Colonic mucosa (tissue), 4 donors: Measurements from ENCODE around the gene TDP1. TPM values are rescaled to one million over a fixed set of nuclear protein-coding genes. Genes with fewer than 3 reads are reported as not detected.

Source experiments
- DNase-seq: peaks from one replicate; pipeline ENCODE4 v3.0.0-alpha.2; 2020
- H3K27ac ChIP-seq: fragments of 200-600 bp; one replicate; pipeline ENCODE4 v1.8.0; 2021
- H3K27me3 ChIP-seq: fragments of 200-600 bp; one replicate; pipeline ENCODE4 v1.8.0; 2021
- H3K36me3 ChIP-seq: fragments of 200-600 bp; one replicate; pipeline ENCODE4 v1.8.0; 2021
- H3K4me1 ChIP-seq: fragments of 200-600 bp; one replicate; pipeline ENCODE4 v1.8.0; 2021; ENCODE audit warnings: mild to moderate bottlenecking
- H3K4me3 ChIP-seq: fragments of 200-600 bp; one replicate; pipeline ENCODE4 v1.8.0; 2021
- H3K9ac ChIP-seq, 2 donors: one replicate each; pipeline ENCODE4 v1.7.0; 2013; ENCODE audit warnings: control low read depth in 2 of 2, low read depth in 2 of 2, low read length in 2 of 2
- H3K9me3 ChIP-seq: fragments of 200-600 bp; one replicate; pipeline ENCODE4 v1.8.0; 2021
- intact Hi-C: fragments of 100-400 bp; cut with DNase I; formaldehyde crosslinking; loops from one replicate; pipeline ENCODE4 v1.14.1; 2022
- total RNA-seq, 2 donors: library from RNA; stranded (reverse); fragmentation: NEBNext Ultra II Directional in 1 of 2; extraction: Animal tissue kit (Norgen Biotek cat#: 25700) in 1 of 2; gene quantifications; one replicate each; pipeline ENCODE4 v1.2.1, GENCODE V29; 2021
- TF ChIP-seq, protein P1 (sequence below): fragments of 200-600 bp; IDR thresholded peaks from one replicate; pipeline ENCODE4 v1.8.0; 2022; ENCODE audit warnings: antibody characterized with exemption, mild to moderate bottlenecking
- donor health status: healthy.
- donor health status: DM: no; HTN: no; CAD: no.
- donor health status: DM: no; HTN: no; CAD: no.

The TDP1 gene
- total RNA-seq, 2 donors from 2014 or later, result 20.0 to 33.3 TPM

DNA sequence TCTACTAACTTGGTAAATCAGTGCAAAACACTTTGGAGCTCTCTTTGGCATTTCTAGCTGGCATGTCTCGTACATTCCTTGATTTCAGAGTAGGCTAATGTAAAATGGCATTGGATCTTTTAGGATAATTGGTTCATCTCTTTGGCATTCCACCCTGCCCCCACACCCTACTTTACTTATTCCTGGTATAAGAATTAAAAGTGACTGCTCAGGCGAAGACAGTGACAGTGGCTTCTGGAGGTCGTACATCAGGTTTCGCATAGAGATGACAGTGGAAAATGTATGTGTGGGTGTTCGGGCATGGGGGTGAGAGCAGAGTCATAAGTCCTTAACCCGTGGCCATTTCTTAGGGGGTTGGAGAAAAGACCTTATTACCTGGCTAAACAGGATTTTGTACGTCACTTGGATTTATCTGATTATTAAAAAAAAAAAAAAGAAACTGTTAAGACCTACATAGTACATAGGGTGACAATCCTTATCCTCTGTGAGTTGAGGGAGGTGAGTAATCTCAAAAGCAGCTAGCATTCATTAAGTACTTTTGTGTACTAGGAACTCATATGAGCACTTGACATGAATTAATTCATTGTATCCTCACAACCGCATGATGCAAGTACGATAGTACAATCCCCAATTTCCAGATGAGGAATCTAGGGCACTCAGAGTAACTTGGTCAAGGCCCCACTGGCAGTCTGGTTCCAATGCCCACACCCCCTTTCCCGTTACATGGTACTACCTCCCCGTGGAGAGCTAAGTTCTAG lies 83.7 kb downstream of the TDP1 start:
- no peaks in the 10 kb centered on the region for H3K9me3 ChIP-seq
- intact Hi-C loops, result no loop called here
- H3K9ac ChIP-seq, result no peak overlapping the region
- H3K4me3 ChIP-seq, result no peak overlapping the region
- no peaks in the 10 kb centered on the region for H3K36me3 ChIP-seq
- H3K27ac ChIP-seq, result no peak overlapping the region
- no peaks in the 10 kb centered on the region for H3K4me1 ChIP-seq
- TF ChIP-seq, protein P1, sequence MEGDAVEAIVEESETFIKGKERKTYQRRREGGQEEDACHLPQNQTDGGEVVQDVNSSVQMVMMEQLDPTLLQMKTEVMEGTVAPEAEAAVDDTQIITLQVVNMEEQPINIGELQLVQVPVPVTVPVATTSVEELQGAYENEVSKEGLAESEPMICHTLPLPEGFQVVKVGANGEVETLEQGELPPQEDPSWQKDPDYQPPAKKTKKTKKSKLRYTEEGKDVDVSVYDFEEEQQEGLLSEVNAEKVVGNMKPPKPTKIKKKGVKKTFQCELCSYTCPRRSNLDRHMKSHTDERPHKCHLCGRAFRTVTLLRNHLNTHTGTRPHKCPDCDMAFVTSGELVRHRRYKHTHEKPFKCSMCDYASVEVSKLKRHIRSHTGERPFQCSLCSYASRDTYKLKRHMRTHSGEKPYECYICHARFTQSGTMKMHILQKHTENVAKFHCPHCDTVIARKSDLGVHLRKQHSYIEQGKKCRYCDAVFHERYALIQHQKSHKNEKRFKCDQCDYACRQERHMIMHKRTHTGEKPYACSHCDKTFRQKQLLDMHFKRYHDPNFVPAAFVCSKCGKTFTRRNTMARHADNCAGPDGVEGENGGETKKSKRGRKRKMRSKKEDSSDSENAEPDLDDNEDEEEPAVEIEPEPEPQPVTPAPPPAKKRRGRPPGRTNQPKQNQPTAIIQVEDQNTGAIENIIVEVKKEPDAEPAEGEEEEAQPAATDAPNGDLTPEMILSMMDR, result no peak
- no peak for DNase-seq
- no peaks in the 10 kb centered on the region for H3K27me3 ChIP-seq

DNA sequence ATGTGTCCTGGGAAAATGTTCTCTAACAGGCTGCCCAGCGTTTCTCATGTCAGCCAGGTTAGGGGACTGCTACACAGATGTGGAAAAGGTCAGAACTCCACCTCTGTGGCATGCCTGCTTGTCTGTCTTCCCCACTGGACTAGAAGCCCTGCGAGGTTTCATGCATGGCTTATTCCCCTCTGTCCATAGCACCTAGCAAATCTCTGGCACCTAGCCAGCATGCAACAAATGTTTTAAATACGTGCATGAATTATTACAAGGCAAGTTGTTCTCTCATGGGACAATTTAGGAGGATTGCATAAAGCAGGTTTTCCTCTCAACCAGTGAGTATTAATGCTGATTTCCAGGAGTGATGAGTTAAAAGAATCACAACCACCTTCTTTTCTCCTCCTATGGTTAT lies 84.7 kb downstream of the TDP1 start:
- Histone ChIP-seq H3K9ac (no peak overlapping the region), H3K4me3 (no peak overlapping the region), H3K36me3 (no peaks in the 10 kb centered on the region), H3K9me3 (no peaks in the 10 kb centered on the region), H3K27ac (no peak overlapping the region), H3K27me3 (no peaks in the 10 kb centered on the region), H3K4me1 (no peaks in the 10 kb centered on the region)
- intact Hi-C loops, result no loop called here
- no peak for DNase-seq
- TF ChIP-seq, protein P1, result no peak

DNA sequence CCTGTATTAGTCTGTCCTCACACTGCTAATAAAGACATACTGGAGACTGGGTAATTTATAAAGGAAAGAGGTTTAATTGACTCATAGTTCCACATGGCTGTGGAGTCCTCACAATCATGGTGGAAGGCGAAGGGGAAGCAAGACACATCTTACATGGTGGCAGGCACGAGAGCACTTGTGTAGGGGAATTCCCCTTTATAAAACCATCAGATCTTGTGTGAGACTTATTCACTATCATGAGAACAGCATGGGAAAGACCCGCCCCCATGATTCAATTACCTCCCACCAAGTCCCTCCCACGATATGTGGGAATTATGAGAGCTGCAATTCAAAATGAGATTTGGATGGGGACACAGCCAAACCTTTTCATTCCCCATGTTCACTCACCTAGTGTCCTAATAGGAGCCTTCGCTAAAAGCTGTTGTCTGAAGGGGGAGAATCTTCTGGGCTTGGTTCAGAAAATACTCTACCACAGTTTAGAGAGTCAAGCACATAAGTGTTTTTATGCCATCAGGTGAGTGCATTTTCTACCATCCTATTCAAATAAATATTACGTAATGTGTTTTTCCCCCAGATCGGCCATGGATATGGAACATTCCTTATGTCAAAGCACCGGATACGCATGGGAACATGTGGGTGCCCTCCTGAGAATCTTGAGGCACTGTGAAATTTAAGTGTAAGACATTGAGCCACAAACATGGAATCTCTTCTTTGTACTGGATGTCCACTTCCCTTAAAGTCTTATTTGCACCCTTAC lies 86.9 kb downstream of the TDP1 start:
- TF ChIP-seq, protein P1, result no peak
- Histone ChIP-seq H3K27ac (no peak overlapping the region), H3K36me3 (no peaks in the 10 kb centered on the region), H3K4me3 (no peak overlapping the region), H3K27me3 (no peaks in the 10 kb centered on the region), H3K9ac (no peak overlapping the region), H3K9me3 (no peaks in the 10 kb centered on the region), H3K4me1 (no peaks in the 10 kb centered on the region)
- intact Hi-C loops, result no loop called here
- no peak for DNase-seq

DNA sequence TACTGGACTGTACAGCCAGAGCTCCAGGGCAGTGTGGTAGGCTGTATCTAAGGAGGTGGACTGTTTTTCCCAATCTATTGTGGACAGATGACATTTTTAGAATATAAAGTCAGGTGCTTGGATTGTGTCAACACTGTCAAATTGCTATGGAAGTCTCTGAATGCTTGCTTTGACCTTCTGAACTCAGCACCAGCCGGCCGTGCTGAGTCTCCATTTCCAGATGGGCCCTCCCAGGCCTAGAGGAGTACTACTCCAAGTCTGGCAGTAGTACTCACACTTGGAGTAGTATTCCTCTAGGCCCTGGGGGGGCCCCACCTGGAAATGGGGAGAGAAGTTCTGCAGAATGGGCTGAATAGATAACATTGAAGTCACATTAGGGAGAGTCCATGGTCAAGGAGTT lies 89.9 kb downstream of the TDP1 start:
- H3K27me3 ChIP-seq, result no peaks in the 10 kb centered on the region
- H3K9ac ChIP-seq, result no peak overlapping the region
- H3K4me1 ChIP-seq, result no peaks in the 10 kb centered on the region
- TF ChIP-seq, protein P1, result no peak
- no peaks in the 10 kb centered on the region for H3K9me3 ChIP-seq
- intact Hi-C loops, result no loop called here
- no peaks in the 10 kb centered on the region for H3K36me3 ChIP-seq
- DNase-seq, result no peak
- H3K4me3 ChIP-seq, result no peak overlapping the region
- no peak overlapping the region for H3K27ac ChIP-seq

DNA sequence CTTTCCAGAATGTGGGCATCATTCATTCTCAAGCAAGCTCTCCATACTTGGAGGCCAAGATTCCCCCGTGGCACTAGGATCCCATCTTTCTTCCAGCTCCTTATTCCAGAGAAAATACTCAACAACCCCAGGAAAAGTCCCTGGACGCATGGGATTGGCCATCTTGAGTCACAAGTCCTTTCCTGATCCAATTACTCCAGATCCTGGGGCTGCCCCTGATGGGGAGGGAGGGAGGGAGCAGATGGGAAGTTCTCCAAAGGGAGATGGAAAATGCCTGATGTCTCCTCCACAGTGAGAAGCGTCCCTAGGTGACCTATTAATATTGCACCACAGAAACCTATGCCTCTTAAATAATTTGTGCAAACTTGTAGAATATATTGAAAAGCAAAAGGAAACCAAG lies 93.7 kb downstream of the TDP1 start:
- Histone ChIP-seq H3K27ac (no peak overlapping the region), H3K27me3 (no peaks in the 10 kb centered on the region), H3K36me3 (no peaks in the 10 kb centered on the region), H3K4me3 (no peak overlapping the region), H3K9ac (no peak overlapping the region), H3K9me3 (no peaks in the 10 kb centered on the region), H3K4me1 (no peaks in the 10 kb centered on the region)
- TF ChIP-seq, protein P1, result no peak
- no peak for DNase-seq
- intact Hi-C loops, result no loop called here
